DMS 273 treated with DMSO at 0.1 percent for 48 hours (cell line): Measurements from ENCODE around the gene DPP10.
A peak's percentile ranks its signal among the peaks of the same experiment; 100 is the strongest.
"Not testable (repeated sequence)": the region's sequence is repeated elsewhere in the genome, so short reads cannot be mapped to it uniquely, and the experiment has no call there.

Experiments used
- DNase-seq: peaks from one replicate; lab custom pipeline; 2025; lab: John Stamatoyannopoulos, UW

The DPP10 gene

GRCh38 chr2:114515882-114516281, 73.4 kb downstream of the DPP10 start:
- no peak for DNase-seq

DNA sequence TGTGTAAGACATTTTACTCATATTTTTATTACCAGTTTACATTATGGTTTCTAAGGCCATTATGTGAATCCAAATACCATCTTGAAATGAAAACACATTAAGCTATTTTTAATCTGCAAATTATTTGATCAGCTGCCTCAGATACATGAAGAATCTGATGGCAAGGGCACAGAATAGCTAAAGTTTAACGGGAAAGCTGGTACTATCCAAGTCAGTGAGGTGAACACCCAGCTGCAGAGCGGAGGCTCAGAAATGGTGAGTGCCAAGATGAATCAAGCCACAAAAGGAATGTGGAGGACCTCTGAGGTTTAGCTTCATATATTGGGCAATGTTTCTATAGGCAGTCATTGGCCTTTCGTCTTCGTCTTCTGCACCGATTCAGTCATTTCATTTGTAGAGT, 75.1 kb downstream of the DPP10 start:
- DNase-seq, result no peak

DNA sequence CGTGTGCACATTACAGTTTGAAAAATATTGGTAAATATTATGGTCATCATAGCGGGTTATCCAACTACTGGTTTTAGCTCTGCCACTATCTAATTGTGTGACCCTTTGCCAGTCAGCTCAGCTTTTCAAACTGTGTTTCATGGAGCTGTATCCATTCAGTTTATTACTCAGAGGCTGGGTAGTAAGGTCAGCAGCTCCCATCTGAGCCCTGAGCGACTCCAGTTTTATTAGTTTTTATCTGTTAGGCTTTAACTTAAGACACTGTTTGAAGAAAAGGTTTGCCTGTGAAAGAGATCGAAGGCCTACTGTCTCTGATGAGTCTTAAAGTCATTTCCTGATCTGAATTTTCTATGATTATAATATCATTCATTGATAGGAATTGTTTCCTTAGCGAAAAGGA, 76.3 kb downstream of the DPP10 start:
- no peak for DNase-seq

DNA sequence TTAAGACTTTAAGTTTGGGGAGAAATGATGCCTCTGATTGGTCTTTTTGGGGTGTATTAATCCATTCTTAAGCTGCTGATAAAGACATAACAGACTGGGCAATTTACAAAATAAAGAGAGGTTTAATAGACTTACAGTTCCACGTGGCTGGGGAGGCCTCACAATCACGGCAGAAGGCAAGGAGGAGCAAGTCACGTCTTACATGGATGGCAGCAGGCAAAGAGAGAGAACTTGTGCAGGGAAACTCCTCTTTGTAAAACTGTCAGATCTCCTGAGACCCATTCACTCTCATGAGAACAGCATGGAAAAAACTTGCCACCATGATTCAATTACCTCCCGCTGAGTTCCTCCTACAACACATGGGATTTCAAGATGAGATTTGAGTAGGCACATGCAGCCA, 80.2 kb downstream of the DPP10 start:
- DNase-seq, result not testable (repeated sequence)

GRCh38 chr2:114525955-114526354, 83.5 kb downstream of the DPP10 start:
- DNase-seq, result no peak

DNA sequence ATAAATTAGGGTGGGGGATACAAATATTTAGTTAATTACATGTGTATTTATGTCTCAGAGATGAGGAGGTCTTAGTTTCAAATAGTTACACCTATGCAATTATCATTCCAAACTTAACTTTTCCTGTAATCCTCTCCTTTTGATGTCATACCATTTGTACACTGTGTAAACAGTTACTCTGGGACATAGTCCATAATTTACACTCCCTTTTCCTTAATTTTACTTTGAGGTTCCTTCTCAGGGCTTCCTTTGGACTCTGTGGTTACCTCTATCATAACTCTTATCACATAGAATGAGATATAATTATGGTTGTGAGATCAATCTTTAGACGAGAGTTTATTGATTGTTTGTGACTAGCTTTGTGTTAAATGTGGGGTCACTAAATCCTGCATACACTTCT, 84.4 kb downstream of the DPP10 start:
- DNase-seq, result no peak

DNA sequence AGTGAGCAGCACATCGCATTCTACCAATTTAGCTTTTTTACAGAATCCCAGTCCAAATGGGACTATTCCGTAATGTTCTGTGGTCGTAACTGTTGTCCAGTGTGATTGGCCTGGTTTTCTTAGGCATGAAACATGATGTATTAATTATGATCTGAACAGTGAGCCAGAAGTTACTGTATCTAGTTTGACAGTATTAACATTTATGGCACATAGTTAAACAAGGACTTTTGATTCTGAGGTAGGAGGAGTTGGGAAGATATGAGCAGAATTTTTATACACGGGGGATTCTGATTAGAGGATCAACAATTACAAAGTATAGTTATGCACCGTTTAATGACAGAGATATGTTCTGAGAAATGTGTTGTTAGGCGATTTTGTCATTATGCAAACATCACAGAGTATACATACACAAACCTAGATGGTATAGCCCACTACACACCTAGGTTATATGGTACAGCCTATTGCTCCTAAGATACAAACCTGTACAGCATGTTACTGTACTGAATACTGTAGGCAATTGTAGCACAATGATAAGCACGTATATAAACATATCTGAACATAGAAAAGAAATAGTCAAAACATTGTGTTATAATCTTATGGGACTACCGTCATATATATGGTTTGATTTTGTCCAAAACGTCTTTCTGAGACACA, 85.0 kb downstream of the DPP10 start:
- DNase-seq, result no peak

DNA sequence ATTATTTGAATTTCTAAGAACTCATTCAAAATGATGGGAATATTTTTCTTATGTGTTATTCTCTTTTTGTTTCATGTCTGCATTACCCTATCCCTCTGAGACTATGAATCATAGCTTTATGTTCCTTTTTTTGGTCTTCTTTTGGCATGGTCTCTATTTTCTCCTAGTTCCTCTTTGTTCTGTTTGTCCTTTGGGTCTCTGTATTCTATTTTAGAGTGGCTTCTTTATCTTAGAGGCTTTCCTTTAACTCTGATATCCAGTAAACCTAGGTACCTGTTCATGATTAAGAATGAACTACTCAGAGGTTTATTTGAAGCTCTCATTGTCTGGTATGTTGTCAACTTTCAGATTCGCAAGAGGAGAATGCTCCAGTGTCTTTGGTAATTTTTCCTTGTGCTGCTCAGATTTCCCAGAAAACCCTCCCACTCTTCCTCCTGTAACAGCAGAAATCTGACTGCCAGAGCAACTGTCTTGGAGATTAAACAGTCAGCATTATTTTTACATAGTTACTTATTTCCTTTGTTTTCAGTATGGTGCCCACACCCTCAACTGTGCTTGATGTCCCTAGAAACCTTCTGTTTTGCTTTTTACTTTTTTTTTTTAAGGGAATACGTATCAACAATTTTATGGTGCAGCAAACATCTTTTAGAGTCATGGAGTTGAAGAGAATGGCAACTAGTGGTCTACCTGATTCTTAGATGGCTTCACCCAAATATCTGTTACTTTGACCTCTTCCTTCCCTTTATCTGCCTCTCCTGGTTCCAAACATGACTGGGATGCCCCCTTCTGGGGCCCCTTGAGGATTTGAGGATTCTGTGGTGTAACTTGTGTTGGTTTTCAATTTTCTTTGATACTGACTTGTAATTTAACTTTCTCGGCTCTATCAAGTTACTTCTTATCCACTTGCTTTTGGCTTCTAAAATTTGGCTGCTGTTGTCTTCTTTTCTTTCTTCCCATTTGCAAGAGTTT, 92.0 kb downstream of the DPP10 start:
- no peak for DNase-seq

DNA sequence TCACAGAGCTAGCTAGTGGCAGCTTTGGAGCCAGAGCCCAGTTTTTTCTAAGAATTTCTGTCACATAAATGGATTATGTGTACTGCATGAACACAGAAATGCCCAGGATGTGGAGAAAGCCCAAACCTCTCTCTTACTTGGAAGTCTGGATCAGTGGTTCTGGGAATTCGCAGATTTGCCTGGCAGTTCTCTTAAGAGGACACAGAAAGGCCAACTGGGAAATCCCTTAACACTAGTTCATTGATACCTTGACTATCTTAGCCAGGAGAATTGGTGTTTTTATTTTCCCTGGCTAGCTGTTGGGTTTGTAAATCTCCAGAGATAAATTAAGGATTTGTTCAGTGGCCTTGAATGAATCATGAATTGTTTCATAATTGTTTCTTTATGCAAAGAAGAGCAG, 95.3 kb downstream of the DPP10 start:
- DNase-seq, result no peak

- no peak for DNase-seq
Measured at GRCh38 chr2:114542695-114543094, 100.3 kb downstream of the DPP10 start.

- DNase-seq, result no peak
Measured at GRCh38 chr2:114543236-114543766, 100.9 kb downstream of the DPP10 start.

DNA sequence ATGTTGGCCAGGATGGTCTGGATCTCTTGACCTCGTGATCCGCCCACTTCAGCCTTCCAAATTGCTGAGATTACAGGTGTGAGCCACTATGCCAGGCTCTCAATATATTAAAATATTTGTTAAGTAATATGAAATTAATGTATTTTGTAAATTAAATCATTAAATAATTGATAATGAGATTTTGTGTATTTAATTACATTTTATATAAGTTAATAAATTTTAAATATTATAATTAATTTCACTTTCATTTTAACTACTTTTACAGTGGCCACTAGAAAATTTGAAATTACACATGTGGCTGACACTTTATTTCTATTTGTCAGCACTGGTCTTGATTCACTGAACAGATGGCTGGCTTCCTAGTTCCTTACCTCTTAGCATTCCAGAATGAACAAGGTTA, 102.6 kb downstream of the DPP10 start:
- peak; percentile 8 for DNase-seq

DNA sequence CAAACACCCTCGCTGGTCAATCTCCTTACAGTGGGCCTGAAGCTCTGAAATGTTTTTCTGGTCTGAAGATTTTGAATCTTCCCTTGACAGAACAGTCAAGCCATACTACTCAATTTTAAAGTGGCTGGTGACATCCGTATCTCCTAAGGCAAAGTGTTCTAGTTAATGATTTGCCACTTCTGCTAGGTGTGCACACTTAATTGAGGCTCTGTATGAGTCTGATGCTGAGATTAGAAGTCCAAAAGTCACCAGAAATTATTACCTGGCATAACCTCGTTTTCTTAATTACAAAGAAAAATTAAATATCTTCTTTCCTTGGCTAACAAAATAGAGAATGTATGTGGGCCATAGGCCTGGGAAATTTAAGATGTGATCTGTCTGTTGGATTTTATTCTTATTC, 104.1 kb downstream of the DPP10 start:
- no peak for DNase-seq

DNA sequence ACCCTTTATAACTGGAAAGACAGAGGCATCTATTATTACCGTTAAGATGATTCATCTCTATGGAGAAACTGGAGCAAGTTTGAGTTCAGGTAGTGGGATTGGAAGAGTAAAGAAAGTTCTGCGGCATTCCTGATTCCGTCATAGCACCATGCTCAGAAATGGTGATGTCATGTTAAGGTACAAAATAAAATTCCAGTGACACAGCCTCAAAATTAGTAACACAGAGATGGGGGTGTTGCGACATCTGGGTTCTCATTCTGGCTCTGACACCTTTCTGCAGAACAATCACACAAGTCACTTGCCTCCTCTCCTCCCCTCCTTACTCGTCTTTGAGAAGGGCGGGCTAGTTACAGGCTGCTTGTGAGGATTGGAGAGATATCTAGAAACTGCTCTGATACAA, 105.7 kb downstream of the DPP10 start:
- DNase-seq, result no peak

- DNase-seq, result no peak
Measured at GRCh38 chr2:114550364-114550763, 107.9 kb downstream of the DPP10 start.

- DNase-seq, result peak; percentile 29
Measured at GRCh38 chr2:114550895-114551793, 108.7 kb downstream of the DPP10 start.

DNA sequence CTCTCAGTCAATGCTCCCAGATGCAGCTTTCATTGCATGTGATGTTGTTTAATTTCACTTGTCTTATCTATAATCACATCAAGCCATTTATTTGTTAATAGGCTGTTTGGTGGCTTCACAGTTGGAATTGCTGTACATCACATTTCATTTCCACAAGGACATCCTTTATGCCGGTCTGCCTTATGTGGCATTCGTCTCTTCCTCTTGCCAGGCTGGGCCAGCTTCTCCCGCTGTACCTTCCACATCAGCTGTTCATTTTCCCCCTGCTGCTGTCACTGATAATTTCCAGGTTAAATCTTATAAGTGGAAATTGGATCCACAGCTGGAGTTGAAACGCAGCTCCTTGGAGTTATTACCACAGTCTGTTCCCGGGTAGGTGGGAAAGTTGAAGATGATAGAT, 110.6 kb downstream of the DPP10 start:
- DNase-seq, result no peak

DNA sequence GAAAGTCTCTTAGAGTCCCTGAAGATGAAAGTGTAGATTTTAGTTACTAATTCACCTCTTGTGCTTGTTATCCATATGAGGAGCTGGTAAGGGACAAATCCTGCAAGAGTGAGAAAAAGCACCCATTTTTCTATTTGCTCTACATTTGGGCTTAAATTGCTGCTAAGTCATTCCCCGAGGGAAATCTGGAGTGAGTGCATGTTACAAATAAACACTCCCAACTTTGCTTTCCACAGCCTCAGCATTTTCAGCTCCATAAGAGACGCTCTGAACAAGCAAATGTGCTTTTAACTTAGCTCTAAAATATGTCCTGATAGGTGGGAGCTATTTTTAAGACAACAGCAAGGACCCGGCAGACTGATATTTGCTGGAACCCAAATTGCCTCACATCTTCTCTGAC, 126.7 kb downstream of the DPP10 start:
- no peak for DNase-seq

DNA sequence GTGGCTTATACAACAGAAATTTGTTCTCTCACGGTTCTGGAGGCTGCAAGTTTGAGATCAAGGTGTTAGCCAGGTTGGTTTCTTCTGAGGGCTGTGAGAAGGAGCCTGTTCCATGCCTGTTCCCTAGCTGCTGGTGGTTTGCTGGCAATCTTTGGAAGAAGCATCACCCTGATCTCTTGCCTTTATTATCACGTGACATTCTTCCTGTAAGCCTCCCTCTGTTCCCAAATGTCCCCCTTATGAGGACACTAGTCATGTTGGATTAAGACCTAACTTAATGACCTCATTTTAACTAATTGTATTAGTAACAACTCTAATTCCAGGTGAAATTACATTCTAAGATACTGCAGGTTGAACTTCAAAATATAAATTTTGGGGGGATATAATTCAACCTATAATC, 135.2 kb downstream of the DPP10 start:
- no peak for DNase-seq

DNA sequence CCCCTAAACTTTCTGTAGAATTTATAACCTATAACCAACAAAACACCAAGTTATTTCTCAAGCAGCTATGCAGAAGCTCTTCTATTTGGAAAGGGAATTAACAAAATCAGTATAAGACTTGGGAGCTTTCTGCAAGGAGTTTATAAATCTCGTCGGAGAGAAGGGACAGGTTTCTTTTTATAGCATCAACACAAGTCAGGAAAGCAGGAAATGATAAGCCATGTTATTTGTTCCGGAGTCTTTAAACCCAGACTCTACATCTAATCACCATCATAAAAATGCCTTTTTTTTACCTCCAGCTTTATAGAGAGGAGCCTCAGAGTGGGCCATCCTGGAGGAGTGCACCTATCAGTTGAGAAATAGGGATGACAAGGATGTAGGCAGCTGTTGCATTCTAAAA, 137.1 kb downstream of the DPP10 start:
- DNase-seq, result no peak

DNA sequence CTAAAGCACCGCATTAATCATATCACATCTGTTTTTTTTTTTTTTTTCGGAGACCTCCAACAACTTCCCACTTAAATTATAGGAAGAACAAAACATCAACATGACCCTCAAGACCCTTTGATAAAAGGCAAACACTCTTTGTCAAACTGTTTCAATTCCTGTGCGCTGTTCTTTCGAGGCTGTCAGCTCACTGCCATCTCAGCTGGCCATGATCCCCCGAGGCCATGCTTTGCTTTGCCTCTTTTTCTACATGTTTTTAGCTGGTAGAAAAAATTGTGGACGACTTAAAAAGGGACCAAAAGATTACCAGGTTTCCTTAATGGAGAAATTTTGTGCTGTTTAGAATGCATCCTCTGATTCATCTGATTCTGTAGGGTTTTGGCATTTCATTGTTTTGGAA, 138.2 kb downstream of the DPP10 start:
- no peak for DNase-seq

- DNase-seq, result no peak
Measured at GRCh38 chr2:114598329-114598728, 155.9 kb downstream of the DPP10 start.
